Mucosa of descending colon (tissue), 3 donors: ENCODE results near the gene ADAP2. TPM values are rescaled to one million over a fixed set of nuclear protein-coding genes. Genes with fewer than 3 reads are reported as not detected.
A peak's percentile ranks its signal among the peaks of the same experiment; 100 is the strongest.

Experiments used
- ATAC-seq: fragments of 200-7000 bp; cut with Tn5 transposase; one replicate; pipeline ENCODE4 v1.9.1; 2020; ENCODE audit warnings: mild to moderate bottlenecking, moderate library complexity
- DNase-seq, 3 donors: peaks; one replicate each; pipeline ENCODE4 v3.0.0-alpha.2; 2020
- H3K36me3 ChIP-seq: fragments of 200-600 bp; one replicate; pipeline ENCODE4 v1.8.0; 2021; ENCODE audit warnings: low read depth, mild to moderate bottlenecking
- H3K4me1 ChIP-seq: fragments of 200-600 bp; one replicate; pipeline ENCODE4 v1.8.0; 2021; ENCODE audit warnings: low read depth, mild to moderate bottlenecking
- H3K4me3 ChIP-seq: fragments of 200-600 bp; one replicate; pipeline ENCODE4 v1.8.0; 2021; ENCODE audit warnings: mild to moderate bottlenecking
- H3K9me3 ChIP-seq: fragments of 200-600 bp; one replicate; pipeline ENCODE4 v1.8.0; 2021; ENCODE audit warnings: mild to moderate bottlenecking
- intact Hi-C, 2 donors: fragments of 100-400 bp; cut with DNase I in 1 of 2; cut with micrococcal nuclease in 1 of 2; formaldehyde crosslinking; loops; one replicate each; pipeline versions ENCODE4 v1.11.0 to v1.11.1; 2022; cut with DNase I, micrococcal nuclease
- total RNA-seq, 3 donors: library from RNA; stranded (reverse); fragmentation: NEBNext Ultra II Directional in 2 of 3; extraction: Animal tissue kit (Norgen Biotek cat#: 25700) in 2 of 3; gene quantifications; one replicate each; pipeline versions ENCODE4 v1.2.1 to v1.2.4, GENCODE V29; 2021 to 2023
- TF ChIP-seq, protein P1 (sequence below): fragments of 200-600 bp; IDR thresholded peaks from one replicate; pipeline ENCODE4 v1.8.0; 2022; ENCODE audit warnings: antibody characterized with exemption, mild to moderate bottlenecking
- donor health status: DM: no; HTN: no; CAD: no; lungs with moderate emphysema.
- donor health status: DM: no; HTN: no; CAD: no.
- donor health status: DM: no; HTN: yes; CAD: no.

The ADAP2 gene
- total RNA-seq, 3 donors from 2014 or later, result 7.3 to 15.9 (median 12.1) TPM

DNA sequence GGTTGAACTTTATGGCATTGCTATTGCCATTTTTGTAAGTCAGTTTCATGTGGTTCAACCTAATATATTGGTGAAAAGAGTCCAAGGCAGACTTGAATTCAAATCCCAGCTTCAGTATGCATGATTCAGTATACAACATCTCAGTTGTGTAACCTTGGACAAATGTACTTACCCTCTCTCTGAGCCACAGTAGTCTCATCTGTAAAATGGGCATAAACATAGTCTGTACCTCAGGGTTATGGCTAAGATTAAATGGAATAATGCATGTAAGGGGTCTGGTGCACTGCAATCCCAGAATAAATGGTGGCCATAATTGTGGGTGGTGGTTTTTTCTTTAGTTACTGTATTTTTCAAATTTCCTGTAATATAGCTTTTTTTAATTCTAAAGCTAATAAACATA lies 4.7 kb upstream of the ADAP2 start:
- Histone ChIP-seq H3K36me3 (no peaks in the 10 kb centered on the region), H3K9me3 (no peaks in the 10 kb centered on the region), H3K4me3 (no peak overlapping the region), H3K4me1 (peaks cover 6% of the 10 kb centered on the region)
- ATAC-seq, result no peak
- TF ChIP-seq, protein P1, sequence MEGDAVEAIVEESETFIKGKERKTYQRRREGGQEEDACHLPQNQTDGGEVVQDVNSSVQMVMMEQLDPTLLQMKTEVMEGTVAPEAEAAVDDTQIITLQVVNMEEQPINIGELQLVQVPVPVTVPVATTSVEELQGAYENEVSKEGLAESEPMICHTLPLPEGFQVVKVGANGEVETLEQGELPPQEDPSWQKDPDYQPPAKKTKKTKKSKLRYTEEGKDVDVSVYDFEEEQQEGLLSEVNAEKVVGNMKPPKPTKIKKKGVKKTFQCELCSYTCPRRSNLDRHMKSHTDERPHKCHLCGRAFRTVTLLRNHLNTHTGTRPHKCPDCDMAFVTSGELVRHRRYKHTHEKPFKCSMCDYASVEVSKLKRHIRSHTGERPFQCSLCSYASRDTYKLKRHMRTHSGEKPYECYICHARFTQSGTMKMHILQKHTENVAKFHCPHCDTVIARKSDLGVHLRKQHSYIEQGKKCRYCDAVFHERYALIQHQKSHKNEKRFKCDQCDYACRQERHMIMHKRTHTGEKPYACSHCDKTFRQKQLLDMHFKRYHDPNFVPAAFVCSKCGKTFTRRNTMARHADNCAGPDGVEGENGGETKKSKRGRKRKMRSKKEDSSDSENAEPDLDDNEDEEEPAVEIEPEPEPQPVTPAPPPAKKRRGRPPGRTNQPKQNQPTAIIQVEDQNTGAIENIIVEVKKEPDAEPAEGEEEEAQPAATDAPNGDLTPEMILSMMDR, result no peak
- intact Hi-C loops, result no loop called here
- DNase-seq, result no peak

DNA sequence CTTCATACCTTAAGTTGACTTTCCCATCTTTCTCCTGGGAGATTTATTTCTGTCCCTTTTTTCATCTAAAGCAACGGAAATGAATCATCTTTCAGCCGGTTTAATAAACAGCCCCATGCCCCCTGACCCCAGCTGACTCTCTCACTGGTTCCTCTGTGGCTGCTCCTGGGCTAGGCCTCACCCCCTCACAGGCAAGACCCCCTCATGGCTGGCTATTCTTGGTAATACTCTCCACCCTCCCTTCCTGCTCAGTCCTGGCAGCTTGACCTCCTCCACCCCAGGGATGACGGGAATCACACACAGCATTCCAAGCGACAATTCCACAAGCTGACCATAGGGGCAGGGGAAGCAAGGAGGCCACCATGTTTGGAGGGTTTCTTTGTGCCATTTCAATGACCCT lies 1.5 kb upstream of the ADAP2 start:
- Histone ChIP-seq H3K9me3 (no peaks in the 10 kb centered on the region), H3K36me3 (no peaks in the 10 kb centered on the region), H3K4me3 (no peak overlapping the region), H3K4me1 (peaks cover 14% of the 10 kb centered on the region)
- intact Hi-C loops, result no loop called here
- no peak for ATAC-seq
- TF ChIP-seq, protein P1, result no peak
- no peak for DNase-seq

DNA sequence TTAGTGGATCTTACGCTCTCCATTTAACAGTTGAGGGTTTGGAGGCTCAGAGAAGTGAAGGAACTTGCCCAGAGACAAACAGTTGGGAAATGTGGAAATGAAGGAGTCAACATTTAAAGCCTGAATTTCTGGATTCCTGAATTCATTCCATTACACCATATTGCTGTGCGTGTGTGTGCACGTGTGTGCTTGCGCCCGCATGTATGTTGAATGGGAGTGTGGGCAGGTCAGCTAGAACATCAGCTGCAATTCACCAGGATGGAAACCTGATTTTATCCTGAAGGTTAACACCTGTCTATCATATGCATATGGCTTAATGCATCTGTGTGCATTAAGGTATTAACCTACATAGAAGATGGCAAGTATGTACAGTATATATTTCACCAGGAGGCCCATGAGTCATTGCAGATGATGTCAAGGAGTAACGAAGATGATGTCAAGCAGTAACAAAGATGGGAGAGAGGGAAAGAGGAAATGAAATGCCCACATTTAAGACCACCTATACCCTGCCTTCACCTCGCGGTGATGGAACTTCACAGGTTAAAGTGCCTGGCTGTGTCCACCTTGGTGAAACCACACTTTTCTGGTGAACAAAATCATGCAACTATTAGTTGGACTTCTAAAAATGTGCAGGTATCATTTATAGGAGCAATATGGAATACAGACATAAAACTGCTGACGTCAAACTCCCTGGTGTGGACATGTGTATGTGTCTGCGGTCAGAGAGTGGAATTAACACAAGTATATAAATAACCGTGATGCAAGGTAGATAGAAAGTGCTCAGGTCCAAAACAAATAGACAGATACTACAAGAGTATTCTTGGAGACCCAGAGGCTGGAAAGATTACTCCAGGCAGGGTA lies 832 bp upstream of the ADAP2 start:
- TF ChIP-seq, protein P1, result no peak
- DNase-seq (no peak), ATAC-seq (peak; percentile 5)
- Histone ChIP-seq H3K36me3 (no peaks in the 10 kb centered on the region), H3K4me1 (peaks cover 14% of the 10 kb centered on the region), H3K9me3 (no peaks in the 10 kb centered on the region), H3K4me3 (no peak overlapping the region)
- intact Hi-C loops, result no loop called here

GRCh38 chr17:30922235-30923030 lies 688 bp downstream of the ADAP2 start:
- peaks cover 14% of the 10 kb centered on the region for H3K4me1 ChIP-seq
- peak overlapping the region; percentile 22 for H3K4me3 ChIP-seq
- H3K9me3 ChIP-seq, result no peaks in the 10 kb centered on the region
- no peaks in the 10 kb centered on the region for H3K36me3 ChIP-seq
- TF ChIP-seq, protein P1, result no peak
- intact Hi-C loops, result no loop called here
- ATAC-seq (peak; percentile 60), DNase-seq (peak in 2 of 3 donors; percentile 49 to 60)

GRCh38 chr17:30924341-30924740 lies 2.6 kb downstream of the ADAP2 start:
- intact Hi-C loops, result no loop called here

More at GRCh38 chr17:30924341-30924740, 2.6 kb downstream of the ADAP2 start:
- H3K4me3 ChIP-seq, result no peak overlapping the region
- H3K4me1 ChIP-seq, result peaks cover 14% of the 10 kb centered on the region
- ATAC-seq (no peak), DNase-seq (no peak)
- H3K36me3 ChIP-seq, result no peaks in the 10 kb centered on the region
- H3K9me3 ChIP-seq, result no peaks in the 10 kb centered on the region
- TF ChIP-seq, protein P1, result no peak
